HG03196 (cell line): ENCODE measurements around the gene ABHD14A.

ENCODE experiments used
- ATAC-seq: cut with Tn5 transposase; IDR thresholded peaks from one replicate; pipeline ENCODE4 v1.9.1; 2021; ENCODE audit not compliant: unreplicated experiment

ABHD14A gene

DNA sequence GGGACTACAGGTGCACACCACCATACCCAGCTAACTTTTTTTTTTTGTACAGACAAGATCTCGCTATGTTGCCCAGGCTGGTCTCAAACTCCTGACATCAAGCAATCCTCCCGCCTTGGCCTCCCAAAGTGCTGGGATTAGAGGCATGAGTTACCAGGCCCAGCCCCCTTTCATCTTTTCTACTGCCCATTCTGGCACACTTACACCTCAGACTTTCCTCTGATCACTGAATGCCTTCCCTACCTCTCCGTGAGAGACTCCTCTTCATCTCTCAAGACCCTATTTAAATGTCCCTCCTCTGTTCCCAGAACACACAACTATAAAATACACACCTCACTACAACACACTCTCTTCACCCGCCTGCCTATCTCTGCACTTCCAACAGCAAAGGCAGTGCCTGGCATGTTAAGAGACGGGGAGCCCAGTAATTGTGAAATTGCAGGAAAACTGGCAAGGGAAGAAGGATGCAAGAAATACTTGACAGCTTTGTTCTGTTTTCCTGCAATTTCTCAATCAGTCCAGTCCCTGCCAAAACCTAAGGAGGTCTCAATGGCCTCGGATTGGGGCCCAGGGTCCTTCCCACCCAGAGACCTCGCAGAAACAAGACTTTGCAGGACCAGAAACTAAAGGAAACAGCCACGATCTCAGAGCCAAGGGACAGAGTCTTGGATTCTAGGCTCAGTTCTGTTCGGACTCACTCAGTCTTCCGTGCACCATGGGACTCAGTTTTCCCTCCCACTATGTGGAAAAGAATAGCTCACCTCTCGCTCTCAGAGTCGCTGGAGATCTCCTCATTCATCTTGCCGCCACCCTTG, 34.0 kb upstream of the ABHD14A start:
- no peak for ATAC-seq

DNA sequence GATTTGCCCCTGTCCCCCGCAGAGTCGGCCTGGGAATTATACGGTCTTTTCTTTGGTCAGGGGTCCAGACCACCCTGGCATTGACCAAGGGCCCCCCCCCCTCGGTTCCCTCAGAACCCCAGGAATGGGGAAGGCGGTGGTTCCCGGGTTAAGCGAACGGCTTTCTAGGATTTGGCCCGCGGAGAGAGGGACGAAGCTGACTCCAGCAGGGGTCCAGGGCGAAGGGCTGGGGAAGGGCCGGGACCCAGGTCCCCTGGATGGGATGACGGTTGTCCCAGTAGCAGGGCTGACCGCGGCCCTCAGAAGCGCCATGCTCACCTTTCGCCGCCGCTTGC, 33.4 kb upstream of the ABHD14A start:
- ATAC-seq = no peak

DNA sequence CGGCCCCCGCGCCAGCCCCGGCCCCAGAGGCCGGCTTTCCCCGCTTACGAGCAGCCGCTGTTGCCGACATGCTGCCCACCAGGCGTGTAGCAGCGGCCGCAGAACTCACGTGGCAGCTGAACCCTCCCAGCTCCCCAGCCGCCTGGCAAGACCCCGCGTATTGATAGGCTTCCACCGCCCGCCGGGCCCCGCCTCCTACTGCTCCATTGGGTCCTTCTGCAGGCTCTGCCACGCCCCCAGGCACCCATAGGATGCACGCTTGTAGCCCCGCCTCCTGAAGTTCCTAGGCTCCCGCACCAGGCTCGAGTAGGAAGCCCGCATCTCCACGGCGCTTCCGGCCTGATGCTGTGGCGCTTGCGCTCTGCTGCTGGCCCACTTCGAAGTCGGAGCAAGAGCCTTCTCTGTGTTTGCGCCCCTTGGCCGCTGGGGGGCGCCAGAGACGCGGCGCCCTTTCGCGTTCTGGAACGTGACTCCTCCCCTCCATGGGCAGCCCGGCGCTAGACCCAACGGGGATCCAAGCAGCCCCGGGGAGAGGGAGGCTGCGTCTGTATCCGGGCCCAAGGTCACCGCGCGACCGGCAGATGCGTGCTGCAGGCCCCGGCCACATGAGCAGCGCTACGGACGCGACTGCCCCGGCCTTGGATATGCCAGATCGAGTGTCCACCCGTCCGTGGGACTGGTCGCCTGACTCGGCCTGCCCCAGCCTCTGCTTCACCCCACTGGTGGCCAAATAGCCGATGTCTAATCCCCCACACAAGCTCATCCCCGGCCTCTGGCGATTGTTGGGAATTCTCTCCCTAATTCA, 32.9 kb upstream of the ABHD14A start, which contains the start of the genes PARP3 and RRP9:
Gene PARP3 (plus strand): TSS at position 566 of the 805 bp plus-strand sequence. CDS start 993 bp downstream, outside the sequence.
Gene RRP9 (minus strand): TSS at position 107 of the 805 bp plus-strand sequence. CDS start 37 bp downstream, at position 70.
- ATAC-seq = peak; percentile 88

DNA sequence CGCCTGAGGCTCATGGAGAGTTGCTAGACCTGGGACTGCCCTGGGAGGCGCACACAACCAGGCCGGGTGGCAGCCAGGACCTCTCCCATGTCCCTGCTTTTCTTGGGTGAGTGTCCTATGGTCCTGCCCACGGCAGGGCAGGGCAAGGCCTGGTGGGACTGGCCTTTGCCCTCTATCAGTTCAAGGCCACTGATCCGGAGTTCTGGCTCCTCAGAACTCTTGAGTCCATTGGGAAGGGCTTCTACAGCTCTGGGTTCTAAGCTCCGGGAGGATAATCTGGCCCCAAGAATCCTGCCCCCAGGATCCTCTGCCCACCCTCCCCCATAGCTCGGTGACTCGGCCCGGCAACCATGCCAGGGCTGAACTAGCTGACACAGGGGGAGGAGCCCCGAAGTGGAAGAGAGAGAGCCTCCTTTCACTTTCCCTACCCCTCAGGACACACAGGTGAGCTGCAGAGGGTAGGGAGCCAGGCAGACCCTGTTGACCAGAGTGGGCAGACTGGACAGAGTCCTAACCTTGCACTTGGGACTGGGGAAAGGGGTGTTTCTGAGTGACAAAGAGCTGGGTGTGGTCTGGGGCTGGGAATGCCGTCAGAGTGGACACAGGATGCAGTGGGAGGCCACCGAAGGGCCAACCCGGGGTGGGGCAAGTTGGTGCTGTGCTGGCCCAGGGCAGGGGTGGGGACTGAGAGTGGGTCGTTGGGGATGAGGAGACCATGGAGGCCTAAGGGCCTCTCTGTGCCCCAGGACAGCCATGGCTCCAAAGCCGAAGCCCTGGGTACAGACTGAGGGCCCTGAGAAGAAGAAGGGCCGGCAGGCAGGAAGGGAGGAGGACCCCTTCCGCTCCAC, 32.0 kb upstream of the ABHD14A start:
- no peak for ATAC-seq

DNA sequence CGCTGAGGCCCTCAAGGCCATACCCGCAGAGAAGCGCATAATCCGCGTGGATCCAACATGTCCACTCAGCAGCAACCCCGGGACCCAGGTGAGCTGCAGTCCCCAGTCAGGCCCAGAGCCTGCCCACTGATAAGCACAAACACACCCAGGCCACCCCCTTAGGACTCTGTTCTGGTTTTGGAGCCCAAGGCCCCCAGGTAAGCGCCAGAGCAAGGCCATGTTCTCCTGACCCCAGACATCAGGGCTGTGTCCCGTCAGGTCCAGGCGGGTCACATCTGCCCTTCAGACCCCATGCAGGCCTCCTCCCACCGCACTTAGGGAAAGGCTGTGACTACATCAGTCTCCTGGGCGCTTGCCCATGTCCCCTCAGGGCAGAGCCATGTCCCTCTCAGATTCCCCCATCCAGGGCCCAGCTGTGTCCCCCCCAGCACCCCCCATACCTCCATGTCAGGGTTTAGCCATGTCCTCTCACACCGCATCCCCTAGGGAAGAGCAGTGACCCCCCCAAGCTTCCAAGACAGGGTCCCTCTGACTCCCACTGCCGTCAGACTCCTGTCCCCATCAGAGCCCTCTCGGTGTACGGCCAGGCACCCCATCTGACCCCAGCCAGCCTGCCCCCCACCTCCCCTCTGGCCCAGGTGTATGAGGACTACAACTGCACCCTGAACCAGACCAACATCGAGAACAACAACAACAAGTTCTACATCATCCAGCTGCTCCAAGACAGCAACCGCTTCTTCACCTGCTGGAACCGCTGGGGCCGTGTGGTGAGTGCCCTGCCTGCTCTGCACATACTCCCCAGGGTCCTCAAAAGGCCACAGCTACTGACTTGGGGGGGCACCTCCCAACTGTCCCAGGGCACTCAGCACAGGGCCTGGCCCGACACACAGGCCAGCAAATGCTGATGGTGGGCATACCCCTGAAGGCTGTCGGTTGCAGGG, 31.1 kb upstream of the ABHD14A start:
- ATAC-seq = no peak

DNA sequence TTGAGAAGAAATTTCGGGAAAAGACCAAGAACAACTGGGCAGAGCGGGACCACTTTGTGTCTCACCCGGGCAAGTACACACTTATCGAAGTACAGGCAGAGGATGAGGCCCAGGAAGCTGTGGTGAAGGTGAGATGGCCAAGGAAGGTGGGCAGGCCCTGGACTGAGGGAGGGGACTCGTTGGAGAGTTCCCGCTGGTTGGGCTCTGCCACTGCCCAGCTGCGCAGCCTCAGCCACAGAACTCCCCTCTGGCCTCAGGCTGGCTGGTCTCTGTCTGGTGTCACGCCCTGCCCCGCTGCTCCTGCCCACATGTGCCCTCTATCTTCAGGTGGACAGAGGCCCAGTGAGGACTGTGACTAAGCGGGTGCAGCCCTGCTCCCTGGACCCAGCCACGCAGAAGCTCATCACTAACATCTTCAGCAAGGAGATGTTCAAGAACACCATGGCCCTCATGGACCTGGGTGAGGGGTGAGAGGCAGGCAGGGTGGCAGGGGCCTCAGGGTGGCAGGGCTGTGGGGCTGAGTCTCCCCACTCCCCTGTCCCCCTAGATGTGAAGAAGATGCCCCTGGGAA, 30.3 kb upstream of the ABHD14A start:
- ATAC-seq = no peak

DNA sequence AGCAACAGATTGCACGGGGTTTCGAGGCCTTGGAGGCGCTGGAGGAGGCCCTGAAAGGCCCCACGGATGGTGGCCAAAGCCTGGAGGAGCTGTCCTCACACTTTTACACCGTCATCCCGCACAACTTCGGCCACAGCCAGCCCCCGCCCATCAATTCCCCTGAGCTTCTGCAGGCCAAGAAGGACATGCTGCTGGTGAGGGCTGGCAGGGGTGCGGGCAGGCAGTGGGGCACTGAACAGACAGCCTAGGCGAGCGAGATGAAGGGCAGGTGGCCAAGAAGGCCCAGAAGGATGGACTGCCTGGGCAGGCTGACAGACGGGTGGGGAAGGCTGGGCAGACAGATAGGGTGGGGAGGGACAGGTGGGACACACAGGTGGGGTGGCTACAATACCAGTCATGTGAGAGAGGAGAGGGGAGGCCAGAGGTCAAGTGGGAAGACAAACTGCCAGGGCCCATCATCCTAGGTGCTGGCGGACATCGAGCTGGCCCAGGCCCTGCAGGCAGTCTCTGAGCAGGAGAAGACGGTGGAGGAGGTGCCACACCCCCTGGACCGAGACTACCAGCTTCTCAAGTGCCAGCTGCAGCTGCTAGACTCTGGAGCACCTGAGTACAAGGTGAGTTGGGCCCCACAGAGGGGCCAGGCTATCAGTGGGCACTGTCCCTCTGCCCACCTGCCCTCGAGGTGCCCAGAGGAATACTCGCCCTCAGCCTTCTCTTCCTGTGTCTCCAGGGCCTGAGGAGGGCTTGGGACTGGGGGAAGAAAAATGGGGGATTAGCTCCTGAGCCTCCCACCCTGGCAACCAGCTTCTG, 29.6 kb upstream of the ABHD14A start:
- no peak for ATAC-seq

DNA sequence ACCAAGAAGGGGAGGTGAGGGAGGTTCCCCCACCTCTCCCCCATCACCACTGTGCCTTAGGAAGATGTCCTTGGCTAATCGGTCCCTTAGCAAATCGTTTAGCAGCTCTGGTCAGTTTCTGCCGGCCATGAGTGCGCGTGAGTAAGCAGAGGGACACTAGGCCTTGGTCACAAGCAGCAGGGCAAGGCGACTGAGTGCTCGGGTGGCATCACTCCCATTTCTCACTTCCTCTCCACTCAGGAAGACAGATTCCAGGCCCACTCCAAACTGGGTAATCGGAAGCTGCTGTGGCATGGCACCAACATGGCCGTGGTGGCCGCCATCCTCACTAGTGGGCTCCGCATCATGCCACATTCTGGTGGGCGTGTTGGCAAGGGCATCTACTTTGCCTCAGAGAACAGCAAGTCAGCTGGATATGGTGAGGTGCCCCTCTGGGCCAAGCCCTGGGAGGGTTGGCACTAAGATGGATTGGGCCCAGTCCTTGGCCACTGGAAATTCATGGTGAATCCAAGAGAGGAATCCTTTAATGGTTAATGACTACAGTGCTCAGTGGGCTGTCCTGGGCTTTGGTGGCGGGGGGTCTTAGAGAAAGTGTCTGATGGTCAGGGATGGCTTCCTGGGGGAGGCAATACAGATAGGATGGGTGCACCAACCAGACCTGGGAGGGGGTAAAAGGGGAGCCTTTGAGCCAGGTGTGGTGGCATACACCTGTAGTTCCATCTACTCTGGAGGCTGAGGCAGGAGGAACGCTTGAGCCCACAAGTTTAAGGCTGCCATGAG, 28.7 kb upstream of the ABHD14A start:
- no peak for ATAC-seq

DNA sequence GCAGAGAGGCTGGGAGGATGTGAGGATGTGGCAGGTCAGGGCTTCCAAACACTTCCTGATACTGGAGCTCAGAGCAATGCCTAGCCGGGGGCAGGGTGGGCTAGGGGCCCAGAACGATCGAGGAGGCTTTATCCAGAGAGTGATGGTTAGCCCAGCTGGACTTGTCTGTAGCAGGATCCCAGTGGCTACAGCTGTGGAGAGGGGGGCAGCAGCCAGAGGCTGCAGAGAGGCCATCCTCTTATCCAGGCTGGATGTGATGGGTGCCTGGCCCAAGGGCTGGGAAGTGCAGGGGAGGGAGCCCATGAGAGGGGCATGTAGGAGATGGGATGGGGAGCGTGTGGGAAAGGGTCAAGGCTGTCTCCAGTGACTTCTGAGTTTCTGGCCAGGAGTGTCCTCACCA, 28.1 kb upstream of the ABHD14A start:
- no peak for ATAC-seq

DNA sequence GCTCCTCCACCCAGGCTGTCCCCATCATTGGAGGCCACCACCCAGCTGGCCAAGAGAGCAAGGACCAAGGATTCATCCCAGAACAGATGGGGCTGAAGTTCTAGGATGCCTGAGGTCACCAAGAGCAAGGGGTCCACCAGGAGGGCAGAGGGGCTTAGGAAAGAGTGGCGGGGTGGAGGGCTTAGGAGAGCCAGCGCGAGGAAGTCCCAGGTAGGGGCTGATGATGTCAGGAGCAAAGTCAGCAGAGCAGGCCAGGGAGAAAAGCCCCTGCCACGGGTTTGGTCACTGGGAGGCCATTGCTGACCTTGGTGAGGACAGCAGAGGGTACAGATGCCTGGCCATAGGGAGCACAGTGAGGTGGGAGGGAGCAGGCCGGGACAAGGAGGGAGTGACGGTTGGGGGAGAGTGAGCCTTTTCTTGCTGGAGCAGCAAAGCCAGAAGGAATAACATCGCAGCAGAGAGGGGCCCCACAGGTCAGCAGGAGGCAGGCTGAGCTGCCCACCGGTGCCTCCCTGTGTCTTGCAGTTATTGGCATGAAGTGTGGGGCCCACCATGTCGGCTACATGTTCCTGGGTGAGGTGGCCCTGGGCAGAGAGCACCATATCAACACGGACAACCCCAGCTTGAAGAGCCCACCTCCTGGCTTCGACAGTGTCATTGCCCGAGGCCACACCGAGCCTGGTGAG, 27.5 kb upstream of the ABHD14A start:
- ATAC-seq = no peak

DNA sequence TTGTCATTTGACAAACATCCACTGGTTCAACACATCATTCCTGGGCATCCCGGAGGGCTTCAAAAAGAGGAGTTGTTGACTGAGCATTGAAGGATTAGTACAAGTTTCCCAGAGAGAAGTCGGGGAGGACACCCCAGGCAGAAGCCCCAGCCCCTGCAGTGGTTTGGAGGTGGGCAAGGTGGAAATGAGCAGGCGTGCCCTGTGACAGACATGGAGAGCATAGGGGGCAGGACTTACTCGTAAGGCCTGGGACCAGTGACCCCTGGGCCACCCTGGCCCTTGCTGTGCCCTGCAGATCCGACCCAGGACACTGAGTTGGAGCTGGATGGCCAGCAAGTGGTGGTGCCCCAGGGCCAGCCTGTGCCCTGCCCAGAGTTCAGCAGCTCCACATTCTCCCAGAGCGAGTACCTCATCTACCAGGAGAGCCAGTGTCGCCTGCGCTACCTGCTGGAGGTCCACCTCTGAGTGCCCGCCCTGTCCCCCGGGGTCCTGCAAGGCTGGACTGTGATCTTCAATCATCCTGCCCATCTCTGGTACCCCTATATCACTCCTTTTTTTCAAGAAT, 26.8 kb upstream of the ABHD14A start:
- no peak for ATAC-seq

DNA sequence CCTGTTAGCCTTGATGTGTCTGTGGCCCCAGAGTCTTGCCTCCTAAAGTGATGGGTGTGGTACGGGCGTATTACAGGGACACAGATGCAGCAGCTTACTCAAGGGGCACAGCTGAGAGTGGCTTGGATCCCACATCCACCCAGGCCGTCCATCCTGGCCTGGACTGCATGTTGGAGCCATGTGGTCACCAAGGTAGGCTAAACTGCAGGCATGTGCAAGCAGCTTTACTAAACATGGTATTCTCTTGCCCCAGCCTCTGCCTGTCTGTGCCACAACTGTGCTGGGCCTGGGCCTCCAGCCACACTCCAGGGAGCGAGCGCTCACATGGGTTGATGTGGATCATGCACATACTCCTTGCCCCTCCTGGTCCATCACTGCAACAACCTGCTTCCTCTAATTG, 25.7 kb upstream of the ABHD14A start:
- ATAC-seq = no peak

DNA sequence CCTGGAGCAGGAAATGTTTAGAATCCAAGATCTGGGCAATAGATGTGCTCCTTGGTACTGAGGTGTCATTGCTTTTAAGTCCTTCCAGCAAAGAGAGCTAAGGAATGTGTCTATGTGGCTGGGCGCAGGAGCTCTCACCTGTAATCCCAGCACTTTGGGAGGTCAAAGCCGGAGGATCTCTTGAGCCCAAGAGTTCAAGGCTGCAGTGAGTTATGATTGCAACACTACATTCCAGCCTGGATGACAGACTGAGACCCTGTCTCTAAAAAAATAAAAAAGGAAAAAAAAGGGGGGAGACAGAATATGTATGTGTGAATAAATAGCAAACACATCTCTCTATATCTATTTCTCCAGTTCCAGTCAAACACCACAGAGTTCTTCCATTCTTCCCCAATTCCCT, 24.0 kb upstream of the ABHD14A start:
- ATAC-seq = no peak

DNA sequence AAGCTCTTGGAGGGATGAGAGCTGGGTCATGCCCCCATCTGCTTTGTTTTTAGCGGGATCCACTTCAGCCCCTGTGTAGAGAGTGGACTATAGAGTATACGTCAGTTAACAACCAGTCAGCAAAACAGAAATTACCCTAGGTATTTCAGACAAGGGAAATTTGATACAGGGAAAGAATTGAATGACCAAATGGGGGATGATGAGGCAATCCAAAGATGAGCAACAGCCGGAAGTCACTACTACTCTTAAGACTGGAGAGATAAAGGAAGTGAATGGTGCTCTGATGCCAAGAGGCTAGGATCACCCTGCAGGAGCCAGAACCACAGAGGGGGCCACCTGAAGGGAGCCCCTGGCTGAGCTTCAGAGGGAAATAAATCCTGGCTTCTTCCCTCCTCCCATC, 21.4 kb upstream of the ABHD14A start:
- no peak for ATAC-seq

DNA sequence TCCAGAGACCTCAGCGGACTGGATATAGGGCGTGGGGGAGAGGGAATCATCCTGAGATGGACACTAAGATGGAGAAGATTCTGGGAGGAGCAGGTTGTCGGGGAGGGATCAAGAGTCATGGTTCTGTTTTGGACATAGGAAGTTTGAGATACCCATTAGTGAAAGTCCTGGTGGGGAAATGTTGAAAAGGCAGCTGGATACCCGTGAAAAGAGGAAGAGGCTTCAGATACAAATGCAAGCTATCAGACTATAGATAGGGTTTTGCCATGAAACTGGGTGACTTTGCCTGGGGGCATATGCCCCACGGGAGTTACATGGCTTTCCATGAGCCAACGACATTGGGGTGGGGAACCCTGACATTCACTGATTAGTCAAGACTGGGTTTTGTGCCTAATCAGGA, 20.8 kb upstream of the ABHD14A start:
- no peak for ATAC-seq

DNA sequence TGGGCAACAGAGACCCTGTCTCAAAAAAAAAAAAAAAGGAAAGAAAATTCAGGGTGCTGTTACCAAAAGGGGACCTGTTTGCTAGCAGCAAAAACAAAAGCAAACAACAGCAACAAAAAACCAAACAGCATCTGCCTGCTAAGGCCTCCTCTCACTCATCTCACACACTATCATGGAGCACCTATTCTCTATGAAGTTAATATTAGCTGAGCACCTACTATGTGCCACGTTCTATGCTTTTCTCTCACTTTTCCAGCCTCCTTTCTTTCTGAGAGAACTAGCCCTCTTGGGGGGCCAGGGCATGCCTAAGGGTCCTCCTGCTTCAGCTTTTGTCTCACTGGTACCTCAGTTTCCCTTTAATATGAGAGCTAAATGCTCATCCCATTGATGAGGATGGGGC, 20.2 kb upstream of the ABHD14A start:
- ATAC-seq = no peak

DNA sequence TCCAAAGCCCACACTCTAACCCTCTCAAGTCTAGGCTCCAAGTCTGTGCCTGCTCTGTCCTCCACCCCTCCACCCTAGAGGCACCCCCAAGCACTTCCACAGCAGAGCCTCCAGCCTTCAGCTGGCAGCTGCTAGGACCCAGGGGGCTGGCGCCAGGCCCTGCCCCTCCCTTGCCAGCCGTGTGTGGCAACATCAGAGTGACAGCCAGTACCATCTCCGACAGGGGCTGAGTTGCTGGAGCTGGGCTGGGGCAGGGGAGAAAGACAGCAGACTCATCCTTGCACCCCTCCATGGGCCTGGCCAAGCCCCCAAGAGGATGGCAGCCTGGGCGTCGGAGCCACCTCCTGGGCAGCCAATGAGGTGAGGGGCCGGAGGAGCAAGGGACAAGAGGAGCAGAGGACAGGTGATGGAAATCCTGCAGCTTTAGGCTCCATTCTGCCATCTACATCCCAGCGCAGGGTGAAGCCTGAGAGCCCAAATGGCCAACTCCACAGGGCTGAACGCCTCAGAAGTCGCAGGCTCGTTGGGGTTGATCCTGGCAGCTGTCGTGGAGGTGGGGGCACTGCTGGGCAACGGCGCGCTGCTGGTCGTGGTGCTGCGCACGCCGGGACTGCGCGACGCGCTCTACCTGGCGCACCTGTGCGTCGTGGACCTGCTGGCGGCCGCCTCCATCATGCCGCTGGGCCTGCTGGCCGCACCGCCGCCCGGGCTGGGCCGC, 19.5 kb upstream of the ABHD14A start, which contains the start of gene GPR62:
Gene GPR62 (plus strand): TSS at position 207 of the 718 bp plus-strand sequence. CDS start 272 bp downstream, at position 479.
- ATAC-seq = no peak
